NB4 (cell line): Measurements from ENCODE around the gene CDK15.

ENCODE experiments used
- POLR2A ChIP-seq: IDR thresholded peaks from 2 replicates; pipeline ENCODE4 v1.6.1; 2011; ENCODE audit warnings: mild to moderate bottlenecking; ENCODE audit not compliant: insufficient read length; ENCODE audit errors: extremely low read depth
- TF ChIP-seq, protein P1 (sequence below): IDR thresholded peaks from one replicate; pipeline ENCODE4 v1.5.1; 2012; ENCODE audit warnings: low read depth, low read length

GRCh38 chr2:201759567-201759966, 46.8 kb upstream of the CDK15 start:
- TF ChIP-seq, protein P1, sequence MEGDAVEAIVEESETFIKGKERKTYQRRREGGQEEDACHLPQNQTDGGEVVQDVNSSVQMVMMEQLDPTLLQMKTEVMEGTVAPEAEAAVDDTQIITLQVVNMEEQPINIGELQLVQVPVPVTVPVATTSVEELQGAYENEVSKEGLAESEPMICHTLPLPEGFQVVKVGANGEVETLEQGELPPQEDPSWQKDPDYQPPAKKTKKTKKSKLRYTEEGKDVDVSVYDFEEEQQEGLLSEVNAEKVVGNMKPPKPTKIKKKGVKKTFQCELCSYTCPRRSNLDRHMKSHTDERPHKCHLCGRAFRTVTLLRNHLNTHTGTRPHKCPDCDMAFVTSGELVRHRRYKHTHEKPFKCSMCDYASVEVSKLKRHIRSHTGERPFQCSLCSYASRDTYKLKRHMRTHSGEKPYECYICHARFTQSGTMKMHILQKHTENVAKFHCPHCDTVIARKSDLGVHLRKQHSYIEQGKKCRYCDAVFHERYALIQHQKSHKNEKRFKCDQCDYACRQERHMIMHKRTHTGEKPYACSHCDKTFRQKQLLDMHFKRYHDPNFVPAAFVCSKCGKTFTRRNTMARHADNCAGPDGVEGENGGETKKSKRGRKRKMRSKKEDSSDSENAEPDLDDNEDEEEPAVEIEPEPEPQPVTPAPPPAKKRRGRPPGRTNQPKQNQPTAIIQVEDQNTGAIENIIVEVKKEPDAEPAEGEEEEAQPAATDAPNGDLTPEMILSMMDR, result no peak
- no peak for TF ChIP-seq POLR2A
